ENCODE measurements around the gene SPAG4. TPM values are rescaled to one million over a fixed set of nuclear protein-coding genes. Genes with fewer than 3 reads are reported as not detected.

Gene SPAG4
- total RNA-seq, 2 experiments from 2014 or later = 15.5 to 17.1 TPM

- H3K27ac ChIP-seq (ENCODE audit: low read depth in 1 of 2, low read length in 2 of 2) = no peak overlapping the region
- H3K9me3 ChIP-seq (ENCODE audit: control insufficient read depth in 1 of 2, insufficient read depth in 1 of 2, low read length in 2 of 2) = peaks cover 7 to 15% of the 10 kb centered on the region in 2 experiments
- no peaks in the 10 kb centered on the region for H3K27me3 Mint-ChIP-seq
- ChIA-PET POLR2A (no interaction called here), CTCF (no interaction called here)
- no peaks in the 10 kb centered on the region for H3K36me3 ChIP-seq (ENCODE audit: insufficient read depth, low read length)
- DNase-seq = no peak
- H3K4me3 Mint-ChIP-seq = no peak overlapping the region
- TF ChIP-seq CTCF (IDR thresholded peaks at IDR 0.05) = no peak
- no peaks in the 10 kb centered on the region for H3K36me3 Mint-ChIP-seq (ENCODE audit: low read depth)
- H3K4me1 Mint-ChIP-seq (ENCODE audit: low read depth) = no peaks in the 10 kb centered on the region
- no peak for ATAC-seq (ENCODE audit: poor library complexity)
- no peaks in the 10 kb centered on the region for H3K9me3 Mint-ChIP-seq
- no peak overlapping the region for H3K27ac Mint-ChIP-seq
- no peaks in the 10 kb centered on the region for H3K4me1 ChIP-seq (ENCODE audit: insufficient read depth, low read length)
- intact Hi-C loops (cut with DNase I, micrococcal nuclease) = no loop called here
- H3K4me3 ChIP-seq (ENCODE audit: low read length) = no peak overlapping the region
- peaks cover 0 to 4% of the 10 kb centered on the region in 2 experiments for H3K27me3 ChIP-seq (ENCODE audit: control insufficient read depth in 1 of 2, insufficient read depth in 2 of 2, low read length in 2 of 2)
Measured at GRCh38 chr20:35582741-35583404, 32.8 kb upstream of the SPAG4 start.

- intact Hi-C loops (cut with DNase I, micrococcal nuclease) = no loop called here
- no peaks in the 10 kb centered on the region for H3K27me3 Mint-ChIP-seq
- no peaks in the 10 kb centered on the region for H3K36me3 Mint-ChIP-seq (ENCODE audit: low read depth)
- no peaks in the 10 kb centered on the region for H3K4me1 ChIP-seq (ENCODE audit: insufficient read depth, low read length)
- ChIA-PET CTCF (interaction anchor here (0.6 kb wide), 1 partner anchor 58 kb away, joined by 3 read pairs; no protein-coding TSS in a partner anchor), POLR2A (no interaction called here)
- H3K27ac ChIP-seq (ENCODE audit: low read depth in 1 of 2, low read length in 2 of 2) = no peak overlapping the region
- H3K4me3 Mint-ChIP-seq = no peak overlapping the region
- TF ChIP-seq CTCF (IDR thresholded peaks at IDR 0.05) = no peak
- no peak overlapping the region for H3K4me3 ChIP-seq (ENCODE audit: low read length)
- peaks cover 7 to 15% of the 10 kb centered on the region in 2 experiments for H3K9me3 ChIP-seq (ENCODE audit: control insufficient read depth in 1 of 2, insufficient read depth in 1 of 2, low read length in 2 of 2)
- DNase-seq (no peak), ATAC-seq (ENCODE audit: poor library complexity) (no peak)
- no peaks in the 10 kb centered on the region for H3K9me3 Mint-ChIP-seq
- H3K27me3 ChIP-seq (ENCODE audit: control insufficient read depth in 1 of 2, insufficient read depth in 2 of 2, low read length in 2 of 2) = peaks cover 0 to 4% of the 10 kb centered on the region in 2 experiments
- no peak overlapping the region for H3K27ac Mint-ChIP-seq
- no peaks in the 10 kb centered on the region for H3K4me1 Mint-ChIP-seq (ENCODE audit: low read depth)
- H3K36me3 ChIP-seq (ENCODE audit: insufficient read depth, low read length) = no peaks in the 10 kb centered on the region
Measured at GRCh38 chr20:35583636-35584560, 31.7 kb upstream of the SPAG4 start.

GRCh38 chr20:35586751-35587425 lies 28.7 kb upstream of the SPAG4 start:
- Mint-ChIP-seq H3K27ac (no peak overlapping the region), H3K36me3 (ENCODE audit: low read depth) (no peaks in the 10 kb centered on the region), H3K9me3 (no peaks in the 10 kb centered on the region), H3K4me1 (ENCODE audit: low read depth) (no peaks in the 10 kb centered on the region), H3K4me3 (no peak overlapping the region), H3K27me3 (no peaks in the 10 kb centered on the region)
- H3K4me1 ChIP-seq (ENCODE audit: insufficient read depth, low read length) = no peaks in the 10 kb centered on the region
- no peak for ATAC-seq (ENCODE audit: poor library complexity)
- TF ChIP-seq CTCF (IDR thresholded peaks at IDR 0.05) = no peak
- H3K27ac ChIP-seq (ENCODE audit: low read depth in 1 of 2, low read length in 2 of 2) = no peak overlapping the region
- peaks cover 0 to 11% of the 10 kb centered on the region in 2 experiments for H3K9me3 ChIP-seq (ENCODE audit: control insufficient read depth in 1 of 2, insufficient read depth in 1 of 2, low read length in 2 of 2)
- H3K36me3 ChIP-seq (ENCODE audit: insufficient read depth, low read length) = no peaks in the 10 kb centered on the region
- no peak overlapping the region for H3K4me3 ChIP-seq (ENCODE audit: low read length)
- intact Hi-C loops (cut with DNase I, micrococcal nuclease) = no loop called here
- no peak for DNase-seq
- ChIA-PET POLR2A (no interaction called here), CTCF (no interaction called here)
- H3K27me3 ChIP-seq (ENCODE audit: control insufficient read depth in 1 of 2, insufficient read depth in 2 of 2, low read length in 2 of 2) = peaks cover 0 to 4% of the 10 kb centered on the region in 2 experiments

All from CD4-positive, alpha-beta T cell (primary cell).